OCI-LY3 (cell line): Measurements from ENCODE around the gene MAZ.

Source experiments
- CTCF ChIP-seq: fragments of 200-600, 300-600 bp; sonication (generic); IDR thresholded peaks from 2 replicates; pipeline ENCODE4 v1.5.1; 2014; ENCODE audit warnings: antibody characterized with exemption, low read length, low read depth
- EZH2phosphoT487 ChIP-seq: fragments of 200-600 bp; shearing (Covaris generic); IDR thresholded peaks from 2 replicates; pipeline ENCODE4 v1.6.1; 2018; ENCODE audit warnings: antibody characterized with exemption, mixed run types, low read depth

- TF ChIP-seq CTCF = peak; percentile 79
- no peak for TF ChIP-seq EZH2phosphoT487
Measured at GRCh38 chr16:29848420-29849297, 42.3 kb downstream of the MAZ start.
